NCI-H524 (cell line): ENCODE results near the gene DPYSL4.
"Not testable (repeated sequence)": the region's sequence is repeated elsewhere in the genome, so short reads cannot be mapped to it uniquely, and the experiment has no call there.

Experiments
- DNase-seq, 2 experiments: peaks; one replicate each; lab custom pipeline; 2025; lab: John Stamatoyannopoulos, UW

The DPYSL4 gene

DNA sequence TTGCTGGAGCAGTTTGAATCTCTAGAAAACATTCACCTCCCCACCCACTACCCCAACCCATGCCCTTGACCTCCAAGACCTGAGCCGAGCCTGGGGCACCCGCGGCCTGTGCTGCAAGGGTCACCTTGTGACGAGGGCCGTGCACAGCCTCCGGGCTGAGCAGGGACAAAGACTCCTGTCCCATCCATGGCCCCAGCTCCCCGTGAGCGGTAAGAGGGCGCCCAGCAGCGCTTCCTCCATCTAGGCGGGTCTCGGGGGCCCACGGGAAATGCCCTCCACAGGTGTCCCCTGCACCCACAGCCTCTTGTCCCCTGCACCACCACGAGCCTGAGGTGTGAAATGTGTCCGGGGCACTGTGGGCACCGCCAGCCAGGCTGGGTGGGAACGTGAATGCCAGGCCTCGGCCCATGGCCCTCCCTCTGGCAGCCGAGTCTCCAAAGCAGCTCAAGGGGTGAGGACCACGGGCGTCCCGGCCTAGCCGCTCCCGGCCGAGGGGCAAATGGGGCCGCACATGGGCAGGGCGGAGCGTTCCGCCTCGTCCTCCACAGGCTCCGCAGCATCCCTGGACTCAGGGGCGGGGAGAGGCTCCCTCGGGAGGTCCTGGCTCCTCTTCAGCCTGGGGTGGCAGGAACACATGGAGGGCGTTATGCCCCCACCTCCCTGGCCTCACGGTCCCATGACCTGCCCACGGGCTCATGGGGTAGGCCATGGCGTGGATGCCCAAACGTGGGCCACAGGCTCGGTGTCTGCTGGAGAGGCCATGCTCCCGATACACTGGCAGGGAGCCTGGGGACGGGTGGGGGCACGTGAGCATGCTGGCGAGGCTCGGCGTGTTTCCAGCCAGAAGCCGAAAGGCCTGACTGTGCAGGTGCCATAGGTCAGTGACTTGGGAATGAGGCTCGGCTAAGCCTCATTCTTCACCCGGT, 21.1 kb downstream of the DPYSL4 start:
- DNase-seq = peak in 1 of 2 experiments; percentile 31

DNA sequence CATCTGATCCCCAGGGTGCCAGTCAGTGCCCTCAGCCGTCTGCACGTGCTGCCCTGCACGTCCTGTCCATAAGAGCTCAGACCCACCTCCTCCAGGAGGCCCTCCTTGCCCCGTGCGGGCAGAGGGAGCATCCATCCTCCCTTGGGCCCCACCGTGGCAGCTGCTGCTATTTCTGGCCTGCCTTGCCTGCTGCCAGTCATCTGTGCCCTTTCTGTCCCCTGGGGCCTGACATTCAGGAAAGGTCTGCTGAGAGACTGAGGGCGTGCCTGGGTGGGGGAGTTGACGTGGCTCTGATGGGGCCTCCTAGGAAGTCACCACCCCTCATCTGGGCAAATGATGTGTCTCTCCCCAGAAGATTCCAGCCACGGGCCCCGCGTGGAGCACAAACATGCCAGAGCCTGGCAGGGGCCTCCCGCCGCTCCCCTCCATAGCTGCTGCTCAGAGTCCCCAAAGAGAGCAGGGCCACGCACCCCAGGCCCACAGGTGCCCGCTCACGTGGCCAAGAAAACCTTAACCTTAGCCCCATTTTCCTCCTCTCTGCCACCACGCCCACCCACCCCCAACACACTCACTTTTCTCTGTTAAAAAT, 21.8 kb downstream of the DPYSL4 start:
- DNase-seq = peak in 1 of 2 experiments; percentile 31

DNA sequence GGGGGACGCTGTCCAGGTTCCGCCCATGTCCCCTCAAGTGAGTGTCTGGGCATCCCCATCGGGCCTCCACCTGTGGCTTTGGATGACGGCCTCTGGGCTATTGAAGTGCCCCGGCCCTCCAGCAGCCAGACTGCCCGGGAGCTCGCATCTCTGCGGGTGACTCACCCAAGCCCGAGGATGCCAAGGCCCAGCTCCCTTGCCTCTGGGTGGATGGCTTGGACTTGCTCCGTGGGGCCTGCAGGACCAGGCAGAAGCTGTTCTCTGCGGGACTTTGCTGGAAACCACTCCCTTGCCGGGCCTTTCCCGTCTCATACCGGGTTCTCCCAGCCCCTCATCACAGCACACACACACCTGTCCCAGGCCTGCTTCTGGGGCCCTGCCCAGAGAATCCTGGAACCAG, 22.4 kb downstream of the DPYSL4 start:
- no peak for DNase-seq

DNA sequence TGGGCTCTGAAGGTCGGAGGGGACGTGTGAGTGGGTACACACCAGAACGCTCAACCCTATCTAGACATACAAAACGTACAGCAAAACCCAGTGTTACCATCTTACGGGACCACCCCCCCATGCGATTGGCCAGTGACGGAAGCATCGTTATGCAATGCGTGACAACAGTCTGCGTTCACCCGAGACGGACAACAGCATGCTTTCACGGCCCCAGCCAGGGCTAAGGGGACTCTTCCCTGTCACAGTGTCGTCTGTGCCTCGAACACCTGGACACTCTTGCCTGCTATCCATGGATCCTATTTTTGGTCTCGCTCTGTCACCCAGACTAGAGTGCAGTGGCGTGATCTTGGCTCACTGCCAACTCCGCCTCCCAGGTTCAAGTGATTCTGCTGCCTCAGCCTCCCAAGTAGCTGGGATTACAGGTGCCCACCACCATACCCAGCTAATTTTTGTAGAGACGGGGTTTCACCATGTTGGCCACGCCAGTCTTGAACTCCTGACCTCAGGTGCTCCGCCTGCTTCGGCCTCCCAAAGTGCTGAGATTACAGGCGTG, 23.3 kb downstream of the DPYSL4 start:
- DNase-seq = no peak

DNA sequence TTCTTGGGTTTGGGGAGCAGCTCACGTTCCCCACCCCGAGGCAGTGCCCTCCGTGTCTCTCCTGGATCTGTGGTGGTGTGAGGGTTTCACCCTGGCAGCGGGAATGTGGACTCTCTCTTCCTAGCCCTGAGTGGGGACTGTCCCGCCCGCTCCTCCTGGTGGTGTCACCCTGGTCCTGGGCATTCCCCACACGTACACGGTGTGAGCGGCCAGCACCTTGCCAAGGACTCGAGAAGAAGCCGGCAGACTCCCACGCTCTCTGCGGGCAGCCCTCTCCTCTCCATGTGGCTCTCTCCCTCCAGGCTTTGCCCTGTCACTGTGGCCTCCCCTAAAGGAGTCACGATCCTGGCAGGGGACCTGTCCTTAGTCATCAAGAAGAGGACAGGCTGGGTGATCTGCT, 24.0 kb downstream of the DPYSL4 start:
- DNase-seq = no peak

DNA sequence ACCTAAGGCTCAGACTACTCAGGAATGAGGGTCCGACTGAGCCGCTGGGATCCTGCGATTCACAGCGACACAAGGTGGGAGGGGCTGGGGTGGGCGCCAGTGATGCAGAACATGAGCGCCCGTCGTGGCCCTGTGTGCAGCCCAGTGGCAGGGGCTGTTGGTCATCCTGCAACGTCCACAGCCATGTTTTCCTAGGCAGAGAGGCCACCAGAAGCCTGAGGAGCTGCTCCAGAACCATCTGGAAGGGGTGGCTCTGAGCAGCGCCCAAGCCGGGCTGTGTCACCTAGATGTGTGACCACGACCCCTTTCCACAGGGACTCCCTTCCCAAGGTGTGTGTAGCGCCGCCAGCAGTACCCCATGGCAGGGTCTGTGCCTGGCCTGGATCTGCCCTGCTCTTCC, 24.5 kb downstream of the DPYSL4 start:
- DNase-seq = no peak

DNA sequence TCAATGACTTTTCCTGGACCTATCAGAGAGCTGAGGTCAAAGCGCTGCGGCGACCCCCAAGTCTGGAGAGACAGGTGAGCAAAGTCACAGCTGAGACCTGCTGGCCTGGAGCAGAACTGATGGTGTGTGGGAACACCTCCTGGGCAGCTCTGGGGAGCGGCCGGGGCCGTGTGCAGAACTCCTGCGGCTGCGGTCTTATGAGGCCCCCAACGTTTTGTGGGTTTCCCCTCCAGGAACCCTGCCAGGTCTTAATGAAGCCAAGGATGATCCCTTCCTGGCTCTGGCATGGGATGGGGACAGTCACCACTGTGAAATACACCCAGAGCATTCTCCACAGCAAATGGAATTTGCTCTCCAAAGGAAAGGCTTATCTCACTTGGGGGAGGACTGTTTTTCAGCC, 26.1 kb downstream of the DPYSL4 start:
- DNase-seq = no peak

DNA sequence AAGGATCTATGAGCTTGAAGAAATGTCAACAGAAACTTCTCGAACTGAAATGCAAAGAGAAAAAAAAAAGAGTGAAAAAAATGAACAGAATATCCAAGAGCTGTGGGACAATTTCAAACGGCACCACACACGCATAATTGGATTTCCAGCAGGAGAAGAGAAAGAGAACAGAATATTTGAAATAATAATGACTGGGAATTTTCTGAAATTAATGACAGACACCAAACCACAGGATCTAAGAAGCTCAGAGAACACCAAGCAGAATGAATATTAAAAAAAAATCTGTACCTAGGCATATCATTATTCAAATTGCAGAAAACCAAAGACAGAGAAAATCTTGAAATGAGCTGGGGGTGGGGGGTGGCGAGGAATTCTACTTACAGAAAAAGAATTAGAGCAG, 27.2 kb downstream of the DPYSL4 start:
- no peak for DNase-seq

DNA sequence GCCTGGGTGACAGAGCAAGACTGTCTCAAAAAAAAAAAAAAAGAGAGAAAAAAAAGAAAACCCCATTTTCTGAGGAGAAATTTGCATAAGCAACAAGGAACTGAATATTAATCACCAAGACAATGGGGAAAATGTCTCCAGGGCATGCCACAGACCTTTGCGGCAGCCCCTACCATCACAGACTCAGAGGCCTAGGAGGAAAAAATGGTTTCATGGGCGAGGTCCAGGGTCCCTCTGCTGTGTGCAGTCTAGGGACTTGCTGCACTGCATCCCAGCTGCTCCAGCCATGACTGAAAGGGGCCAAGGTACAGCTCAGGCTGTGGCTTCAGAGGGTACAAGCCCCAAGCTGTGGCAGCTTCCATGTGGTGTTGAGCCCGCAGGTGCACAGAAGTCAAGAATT, 29.7 kb downstream of the DPYSL4 start:
- not testable (repeated sequence) for DNase-seq

DNA sequence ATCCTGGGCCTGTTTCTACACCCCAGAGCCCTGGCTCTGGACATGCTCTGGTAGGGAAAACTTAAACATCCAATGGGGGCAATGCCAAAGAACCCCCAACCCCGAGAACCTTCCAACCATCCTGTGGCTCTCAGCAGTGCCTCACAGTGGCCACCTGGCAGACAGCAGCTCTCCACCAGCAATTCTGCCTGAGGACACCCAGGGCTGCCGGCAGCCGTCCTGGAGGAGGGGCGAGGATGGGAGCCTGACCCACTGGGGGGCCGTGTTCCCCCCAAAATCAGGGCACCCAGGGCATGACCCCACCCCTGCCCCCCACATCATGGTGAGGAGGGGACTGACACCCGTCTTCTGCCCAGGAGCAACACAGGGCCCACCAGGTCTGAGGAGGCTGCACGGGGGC, 32.7 kb downstream of the DPYSL4 start:
- no peak for DNase-seq

DNA sequence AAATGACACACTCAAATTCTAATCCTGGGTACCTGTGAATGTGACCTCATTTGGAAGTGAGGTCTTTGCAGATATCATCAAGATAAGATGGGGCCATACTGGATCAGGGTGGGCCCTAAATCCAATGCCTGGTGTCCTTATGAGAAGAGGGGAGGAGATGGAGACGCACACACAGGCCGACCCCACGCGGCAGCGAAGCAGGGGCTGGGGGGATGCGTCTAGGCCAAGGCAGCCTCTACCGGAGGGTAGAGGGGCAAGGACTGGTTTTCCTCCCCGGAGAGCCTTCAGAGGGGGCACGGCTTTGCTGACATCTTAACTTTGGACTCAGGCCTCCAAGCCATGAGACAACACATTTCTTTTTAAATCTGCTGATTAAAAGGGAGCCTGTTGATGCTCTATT, 33.3 kb downstream of the DPYSL4 start:
- DNase-seq = no peak

DNA sequence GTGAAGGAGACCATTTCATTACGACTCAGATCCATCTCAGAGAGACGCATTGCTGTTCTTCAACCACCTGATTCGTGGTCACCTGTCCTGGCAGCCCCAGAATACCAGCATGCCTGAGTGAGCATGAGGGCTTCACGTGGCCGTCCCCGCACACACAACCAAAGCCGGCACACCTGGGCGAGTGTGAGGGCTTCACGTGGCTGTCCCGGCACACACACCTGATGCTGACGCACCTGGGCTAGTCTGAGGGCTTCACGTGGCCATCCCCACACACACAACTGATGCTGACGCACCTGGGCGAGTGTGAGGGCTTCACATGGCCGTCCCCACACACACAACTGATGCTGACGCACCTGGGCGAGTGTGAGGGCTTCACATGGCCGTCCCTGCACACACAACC, 34.2 kb downstream of the DPYSL4 start:
- not testable (repeated sequence) for DNase-seq

DNA sequence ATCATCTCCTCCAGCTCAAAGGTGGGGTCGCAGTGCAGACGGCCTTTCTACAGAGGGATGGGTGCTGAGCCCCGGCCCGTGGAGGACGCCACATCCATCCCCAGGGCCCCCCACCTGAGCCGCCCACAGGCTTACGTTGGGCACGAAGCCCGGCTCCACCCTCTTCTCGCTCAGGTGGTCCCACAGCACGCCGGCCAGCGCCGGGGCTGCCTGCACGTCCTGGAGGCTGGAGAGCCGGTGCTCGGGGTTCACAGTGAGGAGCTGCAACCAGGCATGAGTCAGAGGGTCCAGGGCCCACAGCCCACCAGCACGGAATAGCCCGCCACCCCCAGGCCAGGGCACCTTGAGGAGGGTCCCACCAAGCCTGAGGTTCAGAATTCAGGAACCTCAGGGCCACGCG, 36.0 kb downstream of the DPYSL4 start:
- DNase-seq = no peak

DNA sequence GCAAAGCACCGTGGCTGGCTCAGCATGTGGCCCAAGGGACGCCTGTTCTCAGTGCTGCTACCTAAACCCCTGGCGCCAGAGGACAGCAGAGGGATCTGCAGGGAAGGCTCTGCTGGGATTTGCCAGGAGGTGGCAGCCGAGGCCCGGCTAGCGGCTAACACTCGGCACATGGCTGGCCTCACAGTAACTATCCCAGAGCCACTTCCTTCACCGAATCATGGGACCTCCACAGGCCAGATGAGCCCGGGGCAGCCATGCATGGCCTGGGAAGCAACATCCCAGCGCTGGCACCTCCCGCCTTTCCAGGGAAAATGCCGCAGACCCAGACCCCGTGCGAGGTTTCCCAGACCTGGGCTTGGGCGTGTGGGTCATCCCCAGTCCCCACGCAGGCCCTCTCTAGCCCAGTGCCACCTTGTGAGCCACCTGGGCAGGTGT, 36.4 kb downstream of the DPYSL4 start:
- DNase-seq = peak in 1 of 2 experiments; percentile 73

DNA sequence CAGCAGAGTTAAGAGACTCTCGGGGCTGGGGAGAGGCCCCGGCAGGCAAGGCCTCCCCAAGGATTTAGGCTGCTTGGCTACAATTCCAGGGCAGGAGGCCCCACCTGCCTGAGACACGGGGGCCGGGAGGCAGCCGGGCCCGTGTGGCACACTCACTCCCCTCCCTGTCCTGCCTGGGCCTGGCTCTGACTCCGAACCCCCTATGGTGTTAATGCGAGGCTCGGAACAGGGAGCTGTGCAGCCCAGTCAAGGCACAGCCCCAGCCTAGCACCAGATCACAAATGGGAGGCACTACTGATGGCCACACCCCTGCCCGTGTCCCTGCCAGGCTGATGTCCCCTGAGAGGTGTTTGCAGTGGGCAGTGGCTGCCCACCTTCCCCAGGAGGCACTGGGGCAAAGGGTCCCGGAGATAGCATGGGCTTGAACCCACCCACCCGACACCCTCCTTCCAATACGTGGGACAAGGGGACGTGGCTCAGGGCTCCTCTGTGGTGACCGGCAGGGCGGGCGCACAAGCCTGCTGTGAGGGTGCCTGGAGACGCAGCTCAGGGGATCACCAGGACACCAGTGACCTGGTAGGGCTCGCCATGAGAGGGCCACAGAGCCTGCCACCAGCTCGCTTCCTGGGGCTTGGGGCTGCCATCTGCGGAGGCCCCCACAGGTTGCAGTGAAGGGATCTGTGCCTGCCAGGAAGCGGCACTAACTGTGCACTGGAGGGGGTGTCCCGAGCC, 37.0 kb downstream of the DPYSL4 start:
- DNase-seq = no peak

DNA sequence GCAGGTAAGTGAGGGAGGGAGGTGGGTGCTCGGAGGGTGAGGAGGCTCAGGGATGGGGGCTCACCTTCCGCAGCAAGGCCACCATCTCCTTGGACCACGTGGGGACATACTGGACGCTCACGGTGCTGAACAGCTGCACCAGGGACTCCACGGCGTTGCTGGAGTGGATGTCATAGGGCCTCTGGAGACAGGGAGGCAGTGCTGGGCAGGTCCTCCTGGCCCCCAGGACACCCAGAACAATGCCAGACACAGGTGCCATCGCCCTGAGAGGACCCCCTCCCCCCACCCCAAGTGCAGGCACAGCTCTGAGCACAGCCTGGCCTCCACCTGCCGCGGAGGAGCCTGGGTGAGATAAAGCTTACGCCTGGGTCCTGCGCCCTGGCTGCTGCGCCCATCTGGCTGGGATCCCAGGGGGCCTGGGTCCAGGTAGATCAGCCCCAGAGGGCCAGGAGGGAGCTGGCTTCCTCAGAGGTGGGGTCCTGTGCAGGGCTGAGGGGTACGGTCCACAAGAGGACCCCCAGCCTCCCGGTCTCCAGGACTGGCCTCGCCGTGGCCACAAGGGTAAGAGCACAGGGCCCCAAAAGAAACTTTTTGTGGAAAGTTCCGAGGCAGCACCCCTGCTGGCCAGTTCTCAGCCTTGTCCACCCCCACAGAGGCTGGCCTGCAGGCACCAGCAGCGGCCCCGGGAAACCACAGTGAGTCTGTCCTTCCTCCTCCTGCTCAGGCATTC, 37.8 kb downstream of the DPYSL4 start:
- DNase-seq = no peak

DNA sequence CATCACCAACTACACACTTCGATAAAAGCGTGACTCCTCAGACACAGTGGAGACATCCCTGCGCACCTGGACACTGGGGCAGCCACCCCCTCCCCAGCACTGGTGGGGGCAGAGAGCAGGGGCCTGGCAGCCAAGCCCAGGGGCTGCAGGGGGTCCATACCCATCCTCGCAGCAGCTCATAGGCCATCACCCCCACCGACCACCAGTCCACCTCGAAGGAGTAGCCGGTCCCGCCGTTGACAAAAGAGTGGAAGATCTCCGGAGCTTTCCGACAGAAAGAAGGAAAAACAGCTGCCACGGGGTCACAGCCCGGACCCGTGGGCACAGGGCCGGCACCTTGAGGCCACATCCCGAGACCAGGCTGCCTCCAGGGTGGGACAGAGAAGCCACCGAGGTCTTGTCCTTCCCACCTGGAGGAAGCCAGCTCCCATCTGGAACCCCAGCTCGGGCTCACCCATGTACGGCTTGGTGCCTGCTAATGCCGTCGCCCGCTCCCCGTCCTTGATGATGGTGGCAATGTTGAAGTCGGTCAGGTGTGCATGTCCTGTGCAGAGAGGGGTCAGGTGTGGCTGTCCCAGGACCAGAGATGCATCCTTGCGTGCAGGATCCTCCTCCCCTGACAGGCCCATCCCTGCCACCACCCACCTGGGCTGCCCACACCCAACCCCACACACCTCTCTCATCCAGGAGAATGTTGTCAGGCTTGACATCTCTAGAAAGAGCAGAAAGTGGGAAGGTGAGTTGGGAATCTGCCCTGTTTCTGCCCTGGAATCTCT, 38.5 kb downstream of the DPYSL4 start:
- no peak for DNase-seq

DNA sequence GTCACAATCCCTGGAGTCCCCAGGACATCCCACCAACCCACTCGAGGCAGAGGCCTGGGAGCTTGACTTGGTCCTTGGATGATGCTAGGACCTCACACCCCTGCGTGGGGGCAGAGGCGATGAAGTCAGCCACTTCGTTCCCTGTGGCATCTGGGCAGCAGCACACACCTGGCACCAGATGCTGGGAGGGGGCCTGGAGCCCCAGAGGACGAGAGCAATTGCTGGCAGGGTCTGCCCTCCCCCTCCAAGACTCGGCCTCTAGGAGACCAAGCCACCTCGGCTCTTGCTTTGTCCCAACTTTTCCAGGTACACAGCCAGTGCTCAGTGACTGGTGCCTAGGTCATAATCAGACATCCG, 39.1 kb downstream of the DPYSL4 start:
- DNase-seq = no peak

DNA sequence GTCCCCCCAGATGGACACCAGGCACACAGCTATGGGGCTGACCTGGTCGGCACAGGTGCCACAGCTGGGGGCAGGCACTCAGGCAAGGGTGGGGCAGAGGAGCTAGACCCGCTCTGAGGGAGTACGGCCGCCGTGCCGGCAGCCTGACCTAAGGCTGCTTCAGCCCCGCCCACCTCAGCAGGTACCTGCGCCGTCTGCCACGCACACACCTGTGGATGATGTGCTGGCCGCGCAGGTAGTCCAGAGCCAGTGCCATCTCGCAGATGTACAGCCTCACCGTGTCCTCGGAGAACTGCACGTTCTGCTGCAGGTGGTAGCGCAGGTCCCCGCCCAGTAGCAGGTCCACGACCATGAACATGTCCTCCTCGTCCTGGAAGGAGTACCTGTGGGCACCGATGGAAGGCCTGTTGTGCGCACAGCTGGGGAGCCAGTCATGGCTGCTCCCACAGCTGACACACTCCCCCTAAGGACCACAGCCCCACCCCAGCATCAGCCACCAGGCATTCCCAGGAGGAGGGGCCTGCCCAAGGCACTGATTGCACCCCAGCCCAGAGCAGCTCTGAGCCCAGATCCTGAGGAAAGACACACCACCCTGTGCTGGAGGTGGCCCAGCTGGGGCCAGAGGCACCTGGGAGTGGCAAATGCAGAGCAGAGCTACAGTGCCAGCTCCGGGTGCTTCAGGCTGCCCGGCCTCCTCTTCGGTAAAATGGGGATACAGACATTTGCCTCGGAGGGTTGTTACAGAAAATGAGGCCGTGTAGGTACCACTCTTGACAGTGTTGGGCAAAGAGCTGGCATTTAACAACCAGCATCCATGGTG, 40.0 kb downstream of the DPYSL4 start:
- DNase-seq = no peak

DNA sequence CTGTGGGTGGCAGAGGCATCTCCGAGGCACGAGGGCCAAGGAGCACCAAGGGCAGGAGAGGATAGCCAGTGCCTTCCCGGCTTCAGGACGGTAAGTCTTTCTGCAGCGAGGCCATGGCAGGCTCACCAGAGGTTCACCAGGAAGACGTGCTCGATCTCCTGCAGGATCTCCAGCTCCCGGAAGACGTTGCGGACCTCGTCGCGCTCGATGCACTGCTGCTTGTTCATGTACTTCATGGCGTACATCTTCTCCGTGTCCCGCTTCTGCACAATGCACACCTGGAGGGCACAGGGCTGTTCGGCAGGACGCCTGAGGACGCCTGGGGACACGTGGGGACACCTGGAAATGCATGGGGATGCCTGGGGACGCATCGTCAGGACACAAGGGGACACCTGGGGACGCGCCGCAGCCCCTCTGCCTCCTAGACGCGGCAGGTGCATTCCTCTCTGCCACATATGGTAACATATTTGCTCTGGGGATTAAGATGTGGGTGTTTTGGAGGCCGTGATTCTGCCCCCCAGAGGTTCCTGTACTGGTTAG, 41.2 kb downstream of the DPYSL4 start:
- no peak for DNase-seq
